H9 (cell line): ENCODE data around the gene CLCN6. TPM values are rescaled to one million over a fixed set of nuclear protein-coding genes. Genes with fewer than 3 reads are reported as not detected.

Experiments
- DNase-seq: peaks from one replicate; pipeline ENCODE4 v3.0.0-alpha.2; 2017
- H2AFZ ChIP-seq: one replicate; pipeline ENCODE4 v1.6.1; 2013; ENCODE audit warnings: mild to moderate bottlenecking, low read length, control low read depth, moderate library complexity
- H2AK5ac ChIP-seq: 2 replicates; pipeline ENCODE4 v1.6.1; 2013; ENCODE audit warnings: low read length, control low read depth, mixed read lengths; ENCODE audit not compliant: insufficient read length
- H2BK120ac ChIP-seq: one replicate; pipeline ENCODE4 v1.6.1; 2013; ENCODE audit warnings: low read depth, mild to moderate bottlenecking, low read length, control low read depth, inconsistent platforms; ENCODE audit not compliant: poor library complexity, severe bottlenecking
- H2BK12ac ChIP-seq: 2 replicates; pipeline ENCODE4 v1.6.1; 2013; ENCODE audit warnings: low read length, control low read depth, mixed read lengths, low read depth; ENCODE audit not compliant: insufficient read length
- H2BK15ac ChIP-seq: 2 replicates; pipeline ENCODE4 v1.6.1; 2013; ENCODE audit warnings: low read depth, low read length, control low read depth
- H2BK20ac ChIP-seq: one replicate; pipeline ENCODE4 v1.6.1; 2013; ENCODE audit warnings: low read depth, mild to moderate bottlenecking, low read length, control low read depth, inconsistent platforms; ENCODE audit not compliant: poor library complexity, severe bottlenecking
- H2BK5ac ChIP-seq: 2 replicates; pipeline ENCODE4 v1.6.1; 2013; ENCODE audit warnings: low read length, control low read depth, mixed read lengths; ENCODE audit not compliant: insufficient read length
- H3K14ac ChIP-seq: 2 replicates; pipeline ENCODE4 v1.6.1; 2013; ENCODE audit warnings: low read length, control low read depth; ENCODE audit not compliant: insufficient read depth
- H3K18ac ChIP-seq: 2 replicates; pipeline ENCODE4 v1.6.1; 2013; ENCODE audit warnings: low read depth, mild to moderate bottlenecking, mixed read lengths, low read length, control low read depth; ENCODE audit not compliant: insufficient read length
- H3K23ac ChIP-seq: 2 replicates; pipeline ENCODE4 v1.6.1; 2013; ENCODE audit warnings: low read length, control low read depth, mixed read lengths, low read depth; ENCODE audit not compliant: insufficient read length
- H3K23me2 ChIP-seq: 2 replicates; pipeline ENCODE4 v1.6.1; 2013; ENCODE audit warnings: low read depth, mild to moderate bottlenecking, mixed read lengths, low read length, control low read depth; ENCODE audit not compliant: insufficient read length, poor library complexity, severe bottlenecking
- H3K27ac ChIP-seq: 2 replicates; pipeline ENCODE4 v1.5.1; 2013; ENCODE audit warnings: low read length, control low read depth, mixed read lengths, low read depth; ENCODE audit not compliant: insufficient read length
- H3K27me3 ChIP-seq: 2 replicates; pipeline ENCODE4 v1.6.1; 2013; ENCODE audit warnings: low read length, control low read depth, inconsistent platforms; ENCODE audit not compliant: insufficient read depth
- H3K4ac ChIP-seq: 2 replicates; pipeline ENCODE4 v1.6.1; 2013; ENCODE audit warnings: low read depth, mild to moderate bottlenecking, control low read depth, inconsistent platforms, low read length, moderate library complexity
- H3K4me1 ChIP-seq: 2 replicates; pipeline ENCODE4 v1.6.1; 2013; ENCODE audit warnings: low read length, control low read depth, inconsistent platforms; ENCODE audit not compliant: insufficient read depth
- H3K4me2 ChIP-seq: 2 replicates; pipeline ENCODE4 v1.6.1; 2013; ENCODE audit warnings: low read length, control low read depth, mixed read lengths; ENCODE audit not compliant: insufficient read length, insufficient read depth
- H3K56ac ChIP-seq: 2 replicates; pipeline ENCODE4 v1.6.1; 2013; ENCODE audit warnings: low read depth, mild to moderate bottlenecking, mixed read lengths, low read length, control low read depth; ENCODE audit not compliant: insufficient read length
- H3K79me1 ChIP-seq: 2 replicates; pipeline ENCODE4 v1.6.1; 2013; ENCODE audit warnings: low read depth, mild to moderate bottlenecking, moderate library complexity, low read length, control low read depth, inconsistent platforms; ENCODE audit not compliant: insufficient read depth, poor library complexity, severe bottlenecking
- H3K79me2 ChIP-seq: 2 replicates; pipeline ENCODE4 v1.6.1; 2013; ENCODE audit warnings: low read length, control low read depth, inconsistent platforms; ENCODE audit not compliant: insufficient read depth
- H3K9ac ChIP-seq: 2 replicates; pipeline ENCODE4 v1.6.1; 2013; ENCODE audit warnings: low read length, control low read depth, mixed read lengths; ENCODE audit not compliant: insufficient read length; ENCODE audit errors: extremely low read depth
- H3K9me3 ChIP-seq: one replicate; pipeline ENCODE4 v1.6.1; 2013; ENCODE audit warnings: low read depth, low read length, inconsistent platforms; ENCODE audit not compliant: control insufficient read depth
- H3T11ph ChIP-seq: one replicate; pipeline ENCODE4 v1.6.1; 2013; ENCODE audit warnings: mild to moderate bottlenecking, low read length, control low read depth, inconsistent platforms
- H4K20me1 ChIP-seq: one replicate; pipeline ENCODE4 v1.6.1; 2013; ENCODE audit not compliant: control insufficient read depth, insufficient read length, insufficient read depth
- H4K5ac ChIP-seq: 2 replicates; pipeline ENCODE4 v1.6.1; 2013; ENCODE audit warnings: low read depth, mild to moderate bottlenecking, mixed read lengths, low read length, control low read depth; ENCODE audit not compliant: insufficient read length
- H4K8ac ChIP-seq: replicated peaks from 2 replicates; pipeline ENCODE4 v1.6.1; 2013; ENCODE audit warnings: low read length, control low read depth, mixed read lengths, low read depth; ENCODE audit not compliant: insufficient read length
- H4K91ac ChIP-seq: 2 replicates; pipeline ENCODE4 v1.6.1; 2013; ENCODE audit warnings: low read depth, mild to moderate bottlenecking, moderate library complexity, mixed read lengths, low read length, control low read depth; ENCODE audit not compliant: insufficient read length
- H3K27ac Mint-ChIP-seq, 3 experiments: 2 replicates in 2 of 3; 3 replicates in 1 of 3; pipeline ENCODE4 v1.8.0; 2020 to 2021; ENCODE audit warnings: mixed read lengths in 3 of 3, mild to moderate bottlenecking in 1 of 3, moderate library complexity in 1 of 3
- H3K27me3 Mint-ChIP-seq: 2 replicates; pipeline ENCODE4 v1.8.0; 2021; ENCODE audit warnings: low read depth, mild to moderate bottlenecking, moderate library complexity, mixed read lengths
- H3K36me3 Mint-ChIP-seq, 3 experiments: 2 replicates in 2 of 3; 3 replicates in 1 of 3; pipeline ENCODE4 v1.8.0; 2020 to 2021; ENCODE audit warnings: low read depth in 3 of 3, mixed read lengths in 3 of 3; ENCODE audit not compliant: insufficient read depth in 1 of 3
- H3K4me1 Mint-ChIP-seq, 2 experiments: 2 replicates each; pipeline ENCODE4 v1.8.0; 2020; ENCODE audit warnings: mixed read lengths in 2 of 2
- H3K4me3 Mint-ChIP-seq, 2 experiments: 2 replicates in 1 of 2; 3 replicates in 1 of 2; pipeline ENCODE4 v1.8.0; 2020 to 2021; ENCODE audit warnings: mild to moderate bottlenecking in 2 of 2, mixed read lengths in 2 of 2, moderate library complexity in 1 of 2
- H3K9me3 Mint-ChIP-seq, 2 experiments: 2 replicates in 1 of 2; 3 replicates in 1 of 2; pipeline ENCODE4 v1.8.0; 2020; ENCODE audit warnings: mild to moderate bottlenecking in 2 of 2, mixed read lengths in 2 of 2, moderate library complexity in 1 of 2
- WGBS: extraction: QIAGEN DNeasy Blood & Tissue Kit; methylation state at CpG from one replicate; pipeline ENCODE4 v1.1.7; 2013; ENCODE audit warnings: missing lambda C conversion rate, low lambda C conversion rate, mixed read lengths; ENCODE audit not compliant: insufficient read length; ENCODE audit errors: extremely low coverage; 5-methylcytosine and 5-hydroxymethylcytosine counted together
- total RNA-seq: library from RNA; stranded (reverse); gene quantifications from 2 replicates; pipeline ENCODE4 v1.2.1, GENCODE V29; 2021
- TF ChIP-seq, protein P1 (sequence below): fragments of 200-600 bp; sonication (generic); conservative IDR thresholded peaks from 3 replicates; pipeline ENCODE4 v1.8.0; 2021; ENCODE audit warnings: antibody characterized with exemption, mild to moderate bottlenecking

The CLCN6 gene
- total RNA-seq, 1 experiment from 2014 or later: 20.5 TPM

- Histone ChIP-seq H2BK12ac (no peak overlapping the region), H3K23me2 (no peaks in the 10 kb centered on the region), H3K4me2 (no peak overlapping the region), H3K9me3 (no peaks in the 10 kb centered on the region), H3K56ac (no peak overlapping the region), H3K9ac (no peak overlapping the region), H2BK15ac (no peak overlapping the region), H2AFZ (no peak overlapping the region), H2AK5ac (no peak overlapping the region), H3K18ac (no peak overlapping the region), H3K4me1 (no peaks in the 10 kb centered on the region), H3K27ac (no peak overlapping the region), H3K4ac (no peak overlapping the region), H3K23ac (no peak overlapping the region), H3K14ac (no peak overlapping the region), H2BK5ac (no peak overlapping the region), H4K5ac (no peak overlapping the region), H3K79me2 (no peaks in the 10 kb centered on the region), H3T11ph (no peak overlapping the region), H4K8ac (no peak overlapping the region), H4K20me1 (no peaks in the 10 kb centered on the region), H4K91ac (no peak overlapping the region), H2BK120ac (no peak overlapping the region), H3K79me1 (no peaks in the 10 kb centered on the region), H2BK20ac (no peak overlapping the region), H3K27me3 (no peaks in the 10 kb centered on the region)
- DNase-seq: no peak
- Mint-ChIP-seq H3K4me3 (no peak overlapping the region), H3K36me3 (peaks cover 40 to 89% (median 61%) of the 10 kb centered on the region in 3 experiments), H3K9me3 (no peaks in the 10 kb centered on the region), H3K27ac (no peak overlapping the region), H3K4me1 (no peaks in the 10 kb centered on the region), H3K27me3 (no peaks in the 10 kb centered on the region)
- TF ChIP-seq, protein P1, sequence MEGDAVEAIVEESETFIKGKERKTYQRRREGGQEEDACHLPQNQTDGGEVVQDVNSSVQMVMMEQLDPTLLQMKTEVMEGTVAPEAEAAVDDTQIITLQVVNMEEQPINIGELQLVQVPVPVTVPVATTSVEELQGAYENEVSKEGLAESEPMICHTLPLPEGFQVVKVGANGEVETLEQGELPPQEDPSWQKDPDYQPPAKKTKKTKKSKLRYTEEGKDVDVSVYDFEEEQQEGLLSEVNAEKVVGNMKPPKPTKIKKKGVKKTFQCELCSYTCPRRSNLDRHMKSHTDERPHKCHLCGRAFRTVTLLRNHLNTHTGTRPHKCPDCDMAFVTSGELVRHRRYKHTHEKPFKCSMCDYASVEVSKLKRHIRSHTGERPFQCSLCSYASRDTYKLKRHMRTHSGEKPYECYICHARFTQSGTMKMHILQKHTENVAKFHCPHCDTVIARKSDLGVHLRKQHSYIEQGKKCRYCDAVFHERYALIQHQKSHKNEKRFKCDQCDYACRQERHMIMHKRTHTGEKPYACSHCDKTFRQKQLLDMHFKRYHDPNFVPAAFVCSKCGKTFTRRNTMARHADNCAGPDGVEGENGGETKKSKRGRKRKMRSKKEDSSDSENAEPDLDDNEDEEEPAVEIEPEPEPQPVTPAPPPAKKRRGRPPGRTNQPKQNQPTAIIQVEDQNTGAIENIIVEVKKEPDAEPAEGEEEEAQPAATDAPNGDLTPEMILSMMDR: no peak
- no CpG with 5 or more reads among the region's 9 CpGs for WGBS
These were observed 26.1 kb downstream of the CLCN6 start for GRCh38 chr1:11831945-11832725.
